GM18867 (cell line): Measurements from ENCODE around the gene ELF2.
"Not testable (repeated sequence)": the region's sequence is repeated elsewhere in the genome, so short reads cannot be mapped to it uniquely, and the experiment has no call there.

Source experiments
- ATAC-seq: cut with Tn5 transposase; IDR thresholded peaks from one replicate; pipeline ENCODE4 v1.9.1; 2021; ENCODE audit warnings: mild to moderate bottlenecking, moderate library complexity; ENCODE audit not compliant: unreplicated experiment

ELF2 gene

GRCh38 chr4:139082750-139083606 is 94.0 kb downstream of the ELF2 start:
- ATAC-seq, result peak; percentile 80

- ATAC-seq, result no peak
These were observed 98.1 kb downstream of the ELF2 start for GRCh38 chr4:139078926-139079325.

- no peak for ATAC-seq
These were observed 99.3 kb downstream of the ELF2 start for GRCh38 chr4:139077567-139078355.

GRCh38 chr4:139076016-139076744 is 100.8 kb downstream of the ELF2 start:
- no peak for ATAC-seq

GRCh38 chr4:139060591-139060990 is 116.4 kb downstream of the ELF2 start:
- no peak for ATAC-seq

GRCh38 chr4:139059026-139059425 is 118.0 kb downstream of the ELF2 start:
- ATAC-seq, result not testable (repeated sequence)

GRCh38 chr4:139054791-139055505 is 122.1 kb downstream of the ELF2 start:
- no peak for ATAC-seq

- no peak for ATAC-seq
These were observed 123.1 kb downstream of the ELF2 start for GRCh38 chr4:139053909-139054308.

GRCh38 chr4:139050446-139050845 is 126.6 kb downstream of the ELF2 start:
- no peak for ATAC-seq

GRCh38 chr4:139048026-139048425 is 129.0 kb downstream of the ELF2 start:
- ATAC-seq, result no peak

- ATAC-seq, result no peak
These were observed 132.7 kb downstream of the ELF2 start for GRCh38 chr4:139044291-139044690.

- no peak for ATAC-seq
These were observed 134.0 kb downstream of the ELF2 start for GRCh38 chr4:139042981-139043460.

GRCh38 chr4:139038874-139039443 is 138.1 kb downstream of the ELF2 start:
- ATAC-seq, result no peak

GRCh38 chr4:139036885-139037284 is 140.1 kb downstream of the ELF2 start:
- no peak for ATAC-seq

GRCh38 chr4:139035650-139036049 is 141.4 kb downstream of the ELF2 start:
- no peak for ATAC-seq

- peak; percentile 77 for ATAC-seq
These were observed 146.3 kb downstream of the ELF2 start for GRCh38 chr4:139030614-139031235.

GRCh38 chr4:139029866-139030363 is 147.1 kb downstream of the ELF2 start:
- ATAC-seq, result not testable (repeated sequence)

- no peak for ATAC-seq
These were observed 148.8 kb downstream of the ELF2 start for GRCh38 chr4:139028191-139028661.

- ATAC-seq, result no peak
These were observed 149.2 kb downstream of the ELF2 start for GRCh38 chr4:139027776-139028175.
